ENCODE results near the gene CATSPERB.
"Not testable (repeated sequence)": the region's sequence is repeated elsewhere in the genome, so short reads cannot be mapped to it uniquely, and the experiment has no call there.

The CATSPERB gene

GRCh38 chr14:91548108-91548507 is 183.8 kb downstream of the CATSPERB start:
- Histone ChIP-seq H3K4me2 (ENCODE audit: low read length) (no peak overlapping the region), H3K9ac (no peak overlapping the region), H3K4me1 (no peaks in the 10 kb centered on the region), H3K36me3 (ENCODE audit: control insufficient read depth, insufficient read depth, low read length) (no peaks in the 10 kb centered on the region), H3K9me3 (ENCODE audit: control insufficient read depth, low read length) (no peaks in the 10 kb centered on the region), H3K79me2 (no peaks in the 10 kb centered on the region), H2AFZ (no peak overlapping the region), H3K4me3 (ENCODE audit: low read depth, low read length) (no peak overlapping the region), H3K27me3 (ENCODE audit: control insufficient read depth, insufficient read depth, low read length) (no peaks in the 10 kb centered on the region), H3K27ac (no peak overlapping the region)
- TF ChIP-seq, protein P1, sequence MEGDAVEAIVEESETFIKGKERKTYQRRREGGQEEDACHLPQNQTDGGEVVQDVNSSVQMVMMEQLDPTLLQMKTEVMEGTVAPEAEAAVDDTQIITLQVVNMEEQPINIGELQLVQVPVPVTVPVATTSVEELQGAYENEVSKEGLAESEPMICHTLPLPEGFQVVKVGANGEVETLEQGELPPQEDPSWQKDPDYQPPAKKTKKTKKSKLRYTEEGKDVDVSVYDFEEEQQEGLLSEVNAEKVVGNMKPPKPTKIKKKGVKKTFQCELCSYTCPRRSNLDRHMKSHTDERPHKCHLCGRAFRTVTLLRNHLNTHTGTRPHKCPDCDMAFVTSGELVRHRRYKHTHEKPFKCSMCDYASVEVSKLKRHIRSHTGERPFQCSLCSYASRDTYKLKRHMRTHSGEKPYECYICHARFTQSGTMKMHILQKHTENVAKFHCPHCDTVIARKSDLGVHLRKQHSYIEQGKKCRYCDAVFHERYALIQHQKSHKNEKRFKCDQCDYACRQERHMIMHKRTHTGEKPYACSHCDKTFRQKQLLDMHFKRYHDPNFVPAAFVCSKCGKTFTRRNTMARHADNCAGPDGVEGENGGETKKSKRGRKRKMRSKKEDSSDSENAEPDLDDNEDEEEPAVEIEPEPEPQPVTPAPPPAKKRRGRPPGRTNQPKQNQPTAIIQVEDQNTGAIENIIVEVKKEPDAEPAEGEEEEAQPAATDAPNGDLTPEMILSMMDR (IDR thresholded peaks at IDR 0.05) = no peak

GRCh38 chr14:91545946-91546716 is 185.8 kb downstream of the CATSPERB start:
- H3K79me2 ChIP-seq = no peaks in the 10 kb centered on the region
- TF ChIP-seq, protein P1 (IDR thresholded peaks at IDR 0.05) = no peak
- H3K4me3 ChIP-seq (ENCODE audit: low read depth, low read length) = no peak overlapping the region
- H3K27me3 ChIP-seq (ENCODE audit: control insufficient read depth, insufficient read depth, low read length) = no peaks in the 10 kb centered on the region
- no peaks in the 10 kb centered on the region for H3K36me3 ChIP-seq (ENCODE audit: control insufficient read depth, insufficient read depth, low read length)
- no peaks in the 10 kb centered on the region for H3K4me1 ChIP-seq
- H3K9ac ChIP-seq = no peak overlapping the region
- no peak overlapping the region for H3K4me2 ChIP-seq (ENCODE audit: low read length)
- no peak overlapping the region for H3K27ac ChIP-seq
- no peaks in the 10 kb centered on the region for H3K9me3 ChIP-seq (ENCODE audit: control insufficient read depth, low read length)
- H2AFZ ChIP-seq = no peak overlapping the region

- H3K36me3 ChIP-seq (ENCODE audit: control insufficient read depth, insufficient read depth, low read length) = no peaks in the 10 kb centered on the region
- H3K4me1 ChIP-seq = no peaks in the 10 kb centered on the region
- no peak overlapping the region for H3K27ac ChIP-seq
- H3K9ac ChIP-seq = no peak overlapping the region
- H2AFZ ChIP-seq = no peak overlapping the region
- no peak overlapping the region for H3K4me3 ChIP-seq (ENCODE audit: low read depth, low read length)
- H3K4me2 ChIP-seq (ENCODE audit: low read length) = no peak overlapping the region
- TF ChIP-seq, protein P1 (IDR thresholded peaks at IDR 0.05) = no peak
- no peaks in the 10 kb centered on the region for H3K9me3 ChIP-seq (ENCODE audit: control insufficient read depth, low read length)
- H3K27me3 ChIP-seq (ENCODE audit: control insufficient read depth, insufficient read depth, low read length) = no peaks in the 10 kb centered on the region
- H3K79me2 ChIP-seq = no peaks in the 10 kb centered on the region
Measured at GRCh38 chr14:91545204-91545603, 186.7 kb downstream of the CATSPERB start.

DNA sequence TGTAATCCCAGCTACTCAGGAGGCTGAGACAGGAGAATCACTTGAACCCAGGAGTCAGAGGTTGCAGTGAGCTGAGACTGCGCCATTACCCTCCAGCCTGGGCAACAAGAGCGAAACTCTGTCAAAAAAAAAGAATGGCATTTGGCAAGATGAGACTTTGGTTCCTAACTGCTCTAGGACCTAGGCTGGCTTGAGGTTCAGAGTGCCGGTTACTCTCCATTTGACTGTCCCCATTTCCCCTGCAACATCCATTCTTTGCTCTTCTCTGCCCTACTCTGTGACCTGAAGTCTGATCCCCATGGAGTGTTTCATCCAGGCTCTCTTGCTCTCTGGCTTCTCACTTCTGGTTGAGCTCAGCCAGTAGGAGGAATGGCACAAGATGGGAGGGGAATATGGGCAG is 195.6 kb downstream of the CATSPERB start:
- no peak overlapping the region for H3K4me2 ChIP-seq (ENCODE audit: low read length)
- no peaks in the 10 kb centered on the region for H3K79me2 ChIP-seq
- TF ChIP-seq, protein P1 (IDR thresholded peaks at IDR 0.05) = no peak
- no peaks in the 10 kb centered on the region for H3K9me3 ChIP-seq (ENCODE audit: control insufficient read depth, low read length)
- no peak overlapping the region for H3K4me3 ChIP-seq (ENCODE audit: low read depth, low read length)
- no peaks in the 10 kb centered on the region for H3K27me3 ChIP-seq (ENCODE audit: control insufficient read depth, insufficient read depth, low read length)
- H3K36me3 ChIP-seq (ENCODE audit: control insufficient read depth, insufficient read depth, low read length) = no peaks in the 10 kb centered on the region
- no peak overlapping the region for H2AFZ ChIP-seq
- H3K9ac ChIP-seq = no peak overlapping the region
- H3K27ac ChIP-seq = no peak overlapping the region
- H3K4me1 ChIP-seq = no peaks in the 10 kb centered on the region

DNA sequence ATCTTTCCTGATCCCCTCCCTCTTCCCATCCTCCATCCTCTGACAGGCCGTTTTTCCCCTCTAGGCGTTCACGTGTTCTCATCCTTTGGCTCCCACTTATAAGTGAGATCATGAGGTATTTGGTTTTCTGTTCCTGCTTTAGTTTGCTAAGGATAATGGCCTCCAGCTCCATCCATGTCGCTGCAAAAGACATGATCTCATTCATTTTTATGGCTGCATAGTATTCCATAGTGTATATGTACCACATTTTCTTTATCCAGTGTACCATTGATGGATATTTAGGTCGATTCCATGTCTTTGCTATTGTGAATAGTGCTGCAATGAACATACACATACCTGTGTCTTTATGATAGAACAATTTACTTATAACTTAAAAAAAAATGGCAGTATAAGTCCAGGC is 197.8 kb downstream of the CATSPERB start:
- not testable (repeated sequence) for H3K9ac ChIP-seq; H2AFZ ChIP-seq; H3K36me3 ChIP-seq (ENCODE audit: control insufficient read depth, insufficient read depth, low read length); H3K4me1 ChIP-seq; H3K4me2 ChIP-seq (ENCODE audit: low read length); H3K27ac ChIP-seq; H3K79me2 ChIP-seq; H3K9me3 ChIP-seq (ENCODE audit: control insufficient read depth, low read length); H3K27me3 ChIP-seq (ENCODE audit: control insufficient read depth, insufficient read depth, low read length); H3K4me3 ChIP-seq (ENCODE audit: low read depth, low read length)

Data from parathyroid adenoma (tissue), 2 donors.